ENCODE data around the gene SIGLEC15.

Gene SIGLEC15

GRCh38 chr18:45836242-45837205, 11.0 kb downstream of the SIGLEC15 start:
- 0 out of 2 replicates have a peak, but pooled peaks have one; percentile 17 for TF ChIP-seq USF1 (IDR thresholded peaks at IDR 0.05)
- no peak for TF ChIP-seq FOXM1 (IDR thresholded peaks at IDR 0.05; ENCODE audit: borderline replicate concordance, low read depth)

DNA sequence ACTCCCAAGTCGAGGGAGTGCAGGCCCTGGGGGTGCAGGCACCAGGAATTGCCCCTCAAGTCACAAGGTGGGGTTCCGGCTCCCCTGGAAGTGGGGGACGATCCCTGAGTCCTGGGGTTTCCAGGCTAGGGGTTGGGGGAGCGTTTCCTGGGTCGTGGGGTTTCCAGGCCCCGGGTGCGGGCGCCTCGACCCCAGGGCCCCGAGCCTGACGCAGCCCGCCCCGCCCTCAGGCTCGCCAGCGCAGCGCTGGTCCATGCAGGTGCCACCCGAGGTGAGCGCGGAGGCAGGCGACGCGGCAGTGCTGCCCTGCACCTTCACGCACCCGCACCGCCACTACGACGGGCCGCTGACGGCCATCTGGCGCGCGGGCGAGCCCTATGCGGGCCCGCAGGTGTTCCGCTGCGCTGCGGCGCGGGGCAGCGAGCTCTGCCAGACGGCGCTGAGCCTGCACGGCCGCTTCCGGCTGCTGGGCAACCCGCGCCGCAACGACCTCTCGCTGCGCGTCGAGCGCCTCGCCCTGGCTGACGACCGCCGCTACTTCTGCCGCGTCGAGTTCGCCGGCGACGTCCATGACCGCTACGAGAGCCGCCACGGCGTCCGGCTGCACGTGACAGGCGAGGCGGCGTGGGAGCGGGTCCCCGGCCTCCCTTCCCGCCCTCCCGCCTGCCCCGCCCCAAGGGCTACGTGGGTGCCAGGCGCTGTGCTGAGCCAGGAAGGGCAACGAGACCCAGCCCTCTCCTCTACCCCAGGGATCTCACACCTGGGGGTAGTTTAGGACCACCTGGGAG, 12.0 kb downstream of the SIGLEC15 start:
- TF ChIP-seq REST (IDR thresholded peaks at IDR 0.05; ENCODE audit: low read depth) (no peak), FOXM1 (IDR thresholded peaks at IDR 0.05; ENCODE audit: borderline replicate concordance, low read depth) (no peak), YY1 (IDR thresholded peaks at IDR 0.05; ENCODE audit: low read depth) (no peak), CREB1 (IDR thresholded peaks at IDR 0.05; ENCODE audit: low read depth) (no peak), TEAD4 (IDR thresholded peaks at IDR 0.05) (no peak), USF1 (IDR thresholded peaks at IDR 0.05) (no peak), EGR1 (IDR thresholded peaks at IDR 0.05) (no peak), TAF1 (IDR thresholded peaks at IDR 0.05; ENCODE audit: low read depth) (no peak), CEBPB (IDR thresholded peaks at IDR 0.05) (no peak), TCF12 (IDR thresholded peaks at IDR 0.05; ENCODE audit: low read depth) (no peak), RAD21 (IDR thresholded peaks at IDR 0.05; ENCODE audit: low read depth) (no peak), EP300 (IDR thresholded peaks at IDR 0.05; ENCODE audit: borderline replicate concordance) (no peak), NFIC (IDR thresholded peaks at IDR 0.05) (no peak)
- TF ChIP-seq, protein P1, sequence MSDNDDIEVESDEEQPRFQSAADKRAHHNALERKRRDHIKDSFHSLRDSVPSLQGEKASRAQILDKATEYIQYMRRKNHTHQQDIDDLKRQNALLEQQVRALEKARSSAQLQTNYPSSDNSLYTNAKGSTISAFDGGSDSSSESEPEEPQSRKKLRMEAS (IDR thresholded peaks at IDR 0.05) = no peak

GRCh38 chr18:45838302-45839070, 13.0 kb downstream of the SIGLEC15 start:
- TF ChIP-seq EP300 (IDR thresholded peaks at IDR 0.05; ENCODE audit: borderline replicate concordance) = no peak
- TF ChIP-seq ZBTB7A (IDR thresholded peaks at IDR 0.05; ENCODE audit: low read depth) = no peak
- no peak for TF ChIP-seq FOXM1 (IDR thresholded peaks at IDR 0.05; ENCODE audit: borderline replicate concordance, low read depth)
- TF ChIP-seq TEAD4 (IDR thresholded peaks at IDR 0.05) = no peak
- TF ChIP-seq EGR1 (IDR thresholded peaks at IDR 0.05) = no peak
- TF ChIP-seq NFIC (IDR thresholded peaks at IDR 0.05) = no peak
- TF ChIP-seq USF1 (IDR thresholded peaks at IDR 0.05) = no peak
- TF ChIP-seq, protein P1 (IDR thresholded peaks at IDR 0.05) = no peak
- TF ChIP-seq TCF12 (IDR thresholded peaks at IDR 0.05; ENCODE audit: low read depth) = no peak
- no peak for TF ChIP-seq RAD21 (IDR thresholded peaks at IDR 0.05; ENCODE audit: low read depth)
- no peak for TF ChIP-seq YY1 (IDR thresholded peaks at IDR 0.05; ENCODE audit: low read depth)
- no peak for TF ChIP-seq TAF1 (IDR thresholded peaks at IDR 0.05; ENCODE audit: low read depth)
- TF ChIP-seq REST (IDR thresholded peaks at IDR 0.05; ENCODE audit: low read depth) = no peak
- TF ChIP-seq CEBPB (IDR thresholded peaks at IDR 0.05) = no peak
- TF ChIP-seq CREB1 (IDR thresholded peaks at IDR 0.05; ENCODE audit: low read depth) = no peak
